Upper lobe of left lung (tissue), 6 donors: ENCODE data around the gene CSNK2B. TPM values are rescaled to one million over a fixed set of nuclear protein-coding genes. Genes with fewer than 3 reads are reported as not detected.

ENCODE experiments used
- ATAC-seq, 2 donors: fragments of 200-7000 bp; cut with Tn5 transposase; one replicate each; pipeline ENCODE4 v1.9.1; 2022; ENCODE audit warnings: mild to moderate bottlenecking in 2 of 2, moderate library complexity in 2 of 2; ENCODE audit not compliant: low FRiP score in 2 of 2
- DNase-seq, 2 donors: peaks; one replicate each; pipeline ENCODE4 v3.0.0-alpha.2; 2019 to 2020
- H3K27ac ChIP-seq, 4 donors: fragments of 200-600 bp; sonication (generic); one replicate each; pipeline ENCODE4 v1.5.1; 2016 to 2019
- H3K27me3 ChIP-seq, 4 donors: fragments of 200-600 bp; sonication (generic); one replicate each; pipeline ENCODE4 v1.5.1; 2017 to 2019
- H3K36me3 ChIP-seq, 4 donors: fragments of 200-600 bp; sonication (generic); one replicate each; pipeline ENCODE4 v1.5.1; 2016 to 2019
- H3K4me1 ChIP-seq, 4 donors: fragments of 200-600 bp; sonication (generic); one replicate each; pipeline ENCODE4 v1.5.1; 2018 to 2019
- H3K4me3 ChIP-seq, 4 donors: fragments of 200-600 bp; sonication (generic); one replicate each; pipeline ENCODE4 v1.5.1; 2017 to 2019; ENCODE audit warnings: mild to moderate bottlenecking in 2 of 4, moderate library complexity in 1 of 4
- H3K9me3 ChIP-seq, 4 donors: fragments of 200-600 bp; sonication (generic); one replicate each; pipeline ENCODE4 v1.5.1; 2018 to 2019
- CTCF ChIP-seq, 6 experiments: fragments of 450-650 bp in 4 of 6; fragments of 200-600 bp in 2 of 6; sonication (generic) in 2 of 6; IDR thresholded peaks; one replicate each; pipeline ENCODE4 v1.5.1; 2016 to 2019; ENCODE audit warnings: antibody characterized with exemption in 6 of 6
- EP300 ChIP-seq, 4 donors: sonication (generic); formaldehyde crosslinking; IDR thresholded peaks; one replicate each; pipeline ENCODE4 v1.5.1; 2017; ENCODE audit warnings: antibody characterized with exemption in 4 of 4, control low read depth in 2 of 4
- POLR2A ChIP-seq, 4 donors: fragments of 450-650 bp; IDR thresholded peaks; one replicate each; pipeline ENCODE4 v1.5.1; 2016 to 2017; ENCODE audit warnings: antibody characterized with exemption in 4 of 4, mild to moderate bottlenecking in 2 of 4
- POLR2AphosphoS5 ChIP-seq, 2 donors: sonication (generic); formaldehyde crosslinking; IDR thresholded peaks; one replicate each; pipeline ENCODE4 v1.5.1; 2017; ENCODE audit warnings: antibody characterized with exemption in 2 of 2
- WGBS, 2 donors: methylation state at CpG; one replicate each; pipeline ENCODE4 v1.1.5; 2017 to 2018; 5-methylcytosine and 5-hydroxymethylcytosine counted together
- total RNA-seq, 6 donors: library from RNA; depleted of rRNA in 4 of 6; stranded (reverse); fragments of >200 nt in 4 of 6; gene quantifications; one replicate each; pipeline versions ENCODE4 v1.1.0 to v1.2.1, GENCODE V29; 2016 to 2021
- donor health status: DM: no; HTN: no; CAD: no; lungs with moderate emphysema.
- donor health status: DM: no; HTN: yes; CAD: no; lungs with severe emphysema.

Gene CSNK2B
- total RNA-seq, 6 donors from 2014 or later = 105 to 172 (median 130) TPM

DNA sequence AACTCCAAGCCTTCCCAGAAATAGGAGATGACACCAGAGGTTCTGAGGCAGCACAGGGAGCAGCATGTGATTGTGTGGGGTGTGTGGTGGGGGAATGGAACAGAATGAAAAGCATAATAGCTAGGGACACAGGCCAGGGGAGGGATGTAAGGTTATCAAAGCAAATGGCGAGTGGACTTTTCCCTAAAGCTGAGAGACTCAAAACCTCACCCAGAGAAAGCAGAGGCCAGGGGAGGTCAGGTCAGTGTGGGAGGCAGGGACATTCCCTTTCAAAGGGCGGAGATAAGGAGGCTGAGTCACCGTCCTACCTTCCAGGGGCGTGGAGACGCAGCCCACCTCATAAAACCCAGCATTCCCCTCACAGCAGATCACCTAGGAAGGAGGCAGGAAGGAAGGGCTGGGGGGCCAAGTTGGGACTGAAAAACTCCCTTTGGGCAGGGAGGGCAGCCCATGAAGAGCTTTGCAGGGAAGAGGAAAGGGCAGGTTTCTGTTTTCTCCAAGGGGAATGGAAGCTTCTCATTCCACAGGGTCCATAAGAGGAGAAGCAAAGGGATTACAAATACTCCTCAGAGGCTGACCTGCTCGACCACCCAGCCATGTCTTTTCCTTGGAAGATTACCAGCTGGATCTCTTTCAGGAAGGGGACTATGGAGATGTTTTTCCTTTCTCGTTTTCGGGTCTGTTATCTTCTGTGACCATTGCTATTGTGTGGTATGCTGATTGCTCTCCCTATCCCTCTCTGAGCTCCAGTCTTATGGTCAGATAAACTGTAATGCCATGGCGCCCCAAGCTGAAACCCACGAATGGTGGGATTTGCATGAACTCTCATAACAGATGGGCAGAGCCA, 24.6 kb downstream of the CSNK2B start:
- Histone ChIP-seq H3K36me3 (peaks cover 21 to 99% (median 84%) of the 10 kb centered on the region in 4 donors), H3K4me3 (no peak overlapping the region), H3K27me3 (no peaks in the 10 kb centered on the region), H3K27ac (peak overlapping the region in 1 of 4 donors; percentile 10), H3K4me1 (no peaks in the 10 kb centered on the region), H3K9me3 (no peaks in the 10 kb centered on the region)
- no peak for DNase-seq
- no peak for ATAC-seq
- TF ChIP-seq EP300 (IDR thresholded peaks at IDR 0.05) (no peak), POLR2AphosphoS5 (IDR thresholded peaks at IDR 0.05) (no peak), CTCF (IDR thresholded peaks at IDR 0.05) (no peak), POLR2A (IDR thresholded peaks at IDR 0.05) (no peak)
- 73 to 76% methylated on average over 10 of the region's 10 CpGs for WGBS, 2 donors

DNA sequence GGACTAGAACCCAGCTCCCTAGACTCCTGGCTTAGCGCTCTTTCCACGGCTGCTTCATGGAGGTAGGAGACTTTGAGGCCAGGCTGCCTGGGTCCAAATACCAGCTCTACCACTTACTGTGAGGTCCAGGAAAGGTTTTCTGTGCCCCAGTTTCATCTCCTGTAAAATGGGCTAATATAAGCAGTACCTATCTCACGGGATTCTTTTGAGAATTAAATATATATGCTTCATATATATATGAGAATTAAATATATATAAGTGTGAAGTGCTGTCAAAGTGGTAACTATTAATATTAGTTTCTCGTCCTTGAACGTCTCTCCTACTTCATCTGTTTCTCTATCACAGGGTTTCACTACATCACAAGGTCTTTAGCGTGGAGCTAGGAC, 25.2 kb downstream of the CSNK2B start:
- DNase-seq (no peak), ATAC-seq (no peak)
- TF ChIP-seq CTCF (IDR thresholded peaks at IDR 0.05) = no peak
- TF ChIP-seq POLR2AphosphoS5 (IDR thresholded peaks at IDR 0.05) = no peak
- no peak for TF ChIP-seq EP300 (IDR thresholded peaks at IDR 0.05)
- no peak for TF ChIP-seq POLR2A (IDR thresholded peaks at IDR 0.05)
- no peaks in the 10 kb centered on the region for H3K4me1 ChIP-seq
- 87 to 90% methylated on average over 6 of the region's 6 CpGs for WGBS, 2 donors
- no peaks in the 10 kb centered on the region for H3K9me3 ChIP-seq
- H3K36me3 ChIP-seq = peaks cover 21 to 99% (median 90%) of the 10 kb centered on the region in 4 donors
- no peak overlapping the region for H3K4me3 ChIP-seq
- H3K27me3 ChIP-seq = no peaks in the 10 kb centered on the region
- peak overlapping the region in 1 of 4 donors; percentile 10 for H3K27ac ChIP-seq

DNA sequence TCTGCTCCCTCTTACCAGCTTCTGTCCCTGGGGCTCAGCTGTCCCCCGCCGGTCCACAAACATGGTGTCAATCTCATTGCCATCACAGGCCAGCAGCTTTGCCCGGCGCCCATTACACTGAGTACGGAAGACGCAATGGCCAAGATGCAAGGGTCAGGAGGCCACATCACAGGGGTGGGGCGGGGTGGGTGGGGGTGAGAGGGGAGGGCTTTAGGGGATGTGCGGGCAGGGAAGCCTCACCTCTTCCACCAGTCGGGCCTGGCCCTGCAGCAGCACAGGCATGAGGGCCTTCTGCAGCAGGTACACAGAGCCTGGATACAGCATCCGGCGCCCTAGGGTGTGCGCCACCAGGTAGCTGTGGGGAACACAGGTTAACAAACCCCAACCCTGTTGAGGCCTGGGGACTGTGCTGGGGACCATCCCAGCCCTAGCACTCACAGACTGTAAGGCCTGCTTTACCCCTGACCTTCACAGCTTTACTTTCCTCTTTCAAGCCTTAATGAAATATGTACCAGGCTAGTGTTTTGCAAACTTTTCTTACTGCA, 25.8 kb downstream of the CSNK2B start:
- WGBS, 2 donors = 97 to 98% methylated on average over 10 to 12 of the region's 12 CpGs
- TF ChIP-seq EP300 (IDR thresholded peaks at IDR 0.05) (no peak), POLR2A (IDR thresholded peaks at IDR 0.05) (no peak), CTCF (IDR thresholded peaks at IDR 0.05) (no peak), POLR2AphosphoS5 (IDR thresholded peaks at IDR 0.05) (no peak)
- H3K27me3 ChIP-seq = no peaks in the 10 kb centered on the region

GRCh38 chr6:31692353-31692752, 26.5 kb downstream of the CSNK2B start:
- TF ChIP-seq EP300 (IDR thresholded peaks at IDR 0.05) (no peak), POLR2A (IDR thresholded peaks at IDR 0.05) (no peak), POLR2AphosphoS5 (IDR thresholded peaks at IDR 0.05) (no peak), CTCF (IDR thresholded peaks at IDR 0.05) (no peak)
- H3K36me3 ChIP-seq = peaks cover 21 to 97% (median 84%) of the 10 kb centered on the region in 4 donors
- no peak overlapping the region for H3K4me3 ChIP-seq
- ATAC-seq = no peak
- H3K9me3 ChIP-seq = no peaks in the 10 kb centered on the region
- H3K4me1 ChIP-seq = no peaks in the 10 kb centered on the region
- H3K27me3 ChIP-seq = no peaks in the 10 kb centered on the region
- no peak overlapping the region for H3K27ac ChIP-seq
- WGBS, 2 donors = 91 to 95% methylated on average over 4 of the region's 4 CpGs
- no peak for DNase-seq

More for the DNA sequence above, 25.8 kb downstream of the CSNK2B start:
- no peak for ATAC-seq
- H3K36me3 ChIP-seq = peaks cover 21 to 99% (median 88%) of the 10 kb centered on the region in 4 donors
- H3K4me1 ChIP-seq = no peaks in the 10 kb centered on the region
- no peak for DNase-seq
- H3K27ac ChIP-seq = no peak overlapping the region
- no peaks in the 10 kb centered on the region for H3K9me3 ChIP-seq
- H3K4me3 ChIP-seq = no peak overlapping the region
